HG03565 (cell line): ENCODE measurements around the gene PALD1.
A peak's percentile ranks its signal among the peaks of the same experiment; 100 is the strongest.

Source experiments
- ATAC-seq: cut with Tn5 transposase; IDR thresholded peaks from one replicate; pipeline ENCODE4 v1.9.1; 2021; ENCODE audit warnings: mild to moderate bottlenecking, moderate library complexity; ENCODE audit not compliant: unreplicated experiment

PALD1 gene

DNA sequence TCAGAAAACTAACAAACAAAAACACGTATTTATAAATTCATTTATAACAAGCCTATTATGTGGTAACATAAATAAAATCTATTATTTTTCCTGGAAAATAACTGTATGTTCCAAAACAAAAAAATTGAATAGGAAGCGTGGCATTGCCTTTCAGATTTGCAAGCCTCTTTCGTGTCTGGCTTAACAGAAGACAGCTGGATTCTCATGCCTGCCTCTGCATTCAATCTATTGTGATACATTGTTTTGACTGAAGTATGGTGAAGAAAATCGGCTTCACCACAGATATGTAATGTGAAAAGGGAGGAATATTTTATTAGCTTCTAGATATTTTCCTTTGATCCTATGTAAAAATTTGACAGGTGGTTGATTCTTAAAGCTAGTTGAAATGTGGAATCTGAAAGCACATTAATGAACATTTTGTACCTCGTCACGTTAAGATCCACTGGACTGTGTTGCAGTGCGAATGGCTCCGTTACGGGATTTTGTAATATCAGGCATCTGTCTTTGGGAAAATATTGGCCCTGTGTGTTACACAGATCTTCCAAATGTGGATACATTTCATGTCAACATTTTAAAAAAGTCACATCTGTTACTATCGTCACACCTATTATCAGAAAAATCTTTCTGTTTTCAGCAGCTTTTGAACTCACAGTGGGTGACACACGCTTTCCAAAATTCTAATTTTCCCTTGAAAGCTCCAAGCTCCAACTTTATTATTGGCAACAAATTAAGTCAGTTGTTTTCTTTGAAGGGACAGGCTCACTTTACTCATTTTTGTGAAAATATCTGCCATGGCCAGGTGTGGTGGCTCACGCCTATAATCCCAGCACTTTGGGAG is 26.2 kb downstream of the PALD1 start:
- ATAC-seq, result no peak

GRCh38 chr10:70505908-70506307 is 27.3 kb downstream of the PALD1 start:
- ATAC-seq, result no peak

GRCh38 chr10:70507966-70508365 is 29.4 kb downstream of the PALD1 start:
- ATAC-seq, result no peak

- no peak for ATAC-seq
Measured at GRCh38 chr10:70508912-70509756, 30.6 kb downstream of the PALD1 start.

DNA sequence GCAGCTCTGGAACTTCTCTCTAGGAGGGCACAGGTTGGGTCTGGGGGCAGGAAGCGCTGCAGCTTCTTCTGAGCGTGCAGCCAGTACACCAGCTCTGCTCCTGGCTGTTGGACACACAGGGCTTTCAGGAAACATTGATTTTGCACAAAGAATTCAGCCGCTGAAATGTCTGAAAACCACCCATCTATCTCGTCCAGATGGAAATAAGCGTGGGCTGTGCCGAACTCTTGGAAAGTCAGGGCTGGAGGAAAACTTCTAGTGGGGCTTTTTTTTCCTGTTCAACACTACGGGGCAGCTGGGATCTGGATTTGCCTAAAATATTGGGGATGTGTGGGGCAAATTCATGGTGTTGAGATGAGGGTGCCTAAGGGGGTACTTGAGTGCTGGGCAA is 31.2 kb downstream of the PALD1 start:
- no peak for ATAC-seq

GRCh38 chr10:70510453-70510852 is 31.9 kb downstream of the PALD1 start:
- ATAC-seq, result no peak

DNA sequence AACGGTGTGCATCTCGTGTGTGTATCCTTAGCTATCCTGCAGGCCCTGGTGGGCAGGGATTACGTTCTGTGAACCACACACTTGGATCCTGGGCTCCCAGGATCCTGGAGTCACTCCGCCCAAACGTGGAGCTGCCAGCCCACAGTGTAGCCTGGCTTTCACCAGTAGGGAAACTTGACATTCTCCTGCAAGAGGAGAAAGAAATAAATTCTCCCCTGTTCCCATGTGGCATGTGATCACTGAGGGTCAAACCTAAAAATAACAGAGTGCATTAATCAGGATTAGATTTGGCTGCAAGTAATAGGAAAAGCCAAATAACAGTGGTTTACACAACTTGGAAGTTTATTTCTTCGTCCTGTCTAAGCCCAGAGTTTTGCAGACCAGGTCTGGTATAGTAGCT is 32.3 kb downstream of the PALD1 start:
- ATAC-seq, result no peak

- no peak for ATAC-seq
Measured at GRCh38 chr10:70512149-70512639, 33.6 kb downstream of the PALD1 start.

DNA sequence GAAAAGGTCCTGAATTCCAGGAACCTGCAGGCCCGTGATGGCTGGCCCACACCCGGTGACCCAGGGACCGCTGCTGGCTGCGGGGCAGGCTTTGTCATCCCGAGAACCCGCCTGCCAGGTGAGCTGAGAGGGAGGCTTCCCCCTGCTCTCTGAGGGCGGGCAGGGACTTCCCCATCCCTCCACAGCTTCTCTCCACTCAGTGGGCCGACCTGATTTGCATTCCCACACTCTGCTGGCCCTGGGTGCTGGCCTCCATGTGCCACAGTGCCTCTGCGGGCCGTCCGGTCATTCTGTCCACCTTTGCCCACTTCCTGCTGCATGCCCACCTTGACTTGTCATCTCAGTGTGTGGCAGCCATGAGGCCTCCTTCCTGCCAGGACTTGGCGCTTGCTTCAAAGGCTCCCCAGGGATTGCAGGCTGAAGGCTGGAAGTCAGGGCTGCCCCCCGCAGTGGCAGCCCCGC is 35.3 kb downstream of the PALD1 start:
- peak; percentile 82 for ATAC-seq

GRCh38 chr10:70514591-70514990 is 36.0 kb downstream of the PALD1 start:
- no peak for ATAC-seq

DNA sequence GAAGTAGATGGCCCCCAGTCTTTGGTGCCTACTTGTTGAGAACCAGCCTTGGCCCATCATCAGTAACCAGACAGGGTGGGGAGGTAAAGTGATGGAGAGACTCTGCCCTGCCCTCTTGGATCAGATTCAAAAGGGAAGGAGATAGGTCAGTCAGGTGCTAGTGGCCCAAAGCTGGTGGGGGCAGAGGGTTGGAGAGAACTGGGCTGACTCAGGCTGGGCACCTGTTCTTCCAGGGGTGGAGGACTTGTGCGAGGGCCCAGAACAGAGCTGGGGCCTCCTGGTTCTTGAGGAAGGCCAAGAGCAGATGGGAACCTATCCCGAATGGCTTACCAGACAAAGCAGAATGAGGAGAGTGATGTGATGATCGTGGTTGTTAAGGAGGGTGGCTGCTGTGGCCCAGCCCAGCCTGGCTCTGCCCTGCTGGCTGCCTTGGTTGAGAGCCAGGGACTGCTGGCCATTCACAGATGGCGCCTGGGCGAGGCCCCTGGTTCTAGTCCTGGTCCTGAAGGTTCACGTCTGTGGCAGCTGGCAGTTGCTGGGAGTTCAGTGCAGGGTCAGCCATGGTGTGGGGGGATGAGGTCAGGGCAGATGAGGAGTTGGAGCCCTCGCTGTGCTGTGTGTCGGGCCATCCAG is 36.6 kb downstream of the PALD1 start:
- ATAC-seq, result no peak

DNA sequence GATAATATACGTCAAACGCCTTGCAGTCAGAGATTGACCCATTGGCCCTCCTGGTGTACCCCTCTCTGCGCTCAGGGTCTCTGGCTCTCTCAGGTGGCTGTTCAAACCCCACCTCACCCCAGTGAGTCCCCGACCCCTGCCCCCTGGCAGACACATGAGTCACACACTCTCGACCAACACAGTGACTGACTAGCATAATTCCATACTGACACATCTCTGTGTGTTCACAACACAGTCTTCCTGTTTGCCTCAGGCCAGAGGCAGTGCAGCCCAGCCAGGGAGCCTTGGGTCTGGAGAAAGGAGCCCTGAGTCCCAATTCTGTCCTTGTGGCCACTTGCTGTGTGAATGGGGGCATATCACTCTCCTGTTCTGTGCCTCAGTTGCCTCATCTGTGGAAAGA is 40.1 kb downstream of the PALD1 start:
- ATAC-seq, result no peak

DNA sequence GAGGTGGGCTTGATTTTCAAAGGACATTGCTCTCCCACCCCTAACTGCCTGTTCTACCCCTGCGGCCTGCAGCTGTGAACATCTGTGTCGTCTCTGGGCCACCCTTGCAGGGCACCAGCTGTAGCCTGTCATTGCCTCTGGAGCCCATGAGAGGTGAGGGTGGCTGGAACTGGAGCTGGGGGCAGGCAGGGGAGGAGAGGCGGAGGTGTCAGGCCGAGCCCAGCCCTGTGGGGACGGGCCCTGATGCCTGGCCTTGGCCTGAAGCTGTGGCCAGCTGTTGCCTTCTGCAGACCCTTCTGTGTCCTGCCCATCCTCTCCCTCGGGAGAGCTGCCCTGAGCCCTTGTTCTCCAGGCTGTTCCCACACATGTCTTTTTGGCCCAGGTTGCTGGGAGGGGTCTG is 44.5 kb downstream of the PALD1 start:
- no peak for ATAC-seq

DNA sequence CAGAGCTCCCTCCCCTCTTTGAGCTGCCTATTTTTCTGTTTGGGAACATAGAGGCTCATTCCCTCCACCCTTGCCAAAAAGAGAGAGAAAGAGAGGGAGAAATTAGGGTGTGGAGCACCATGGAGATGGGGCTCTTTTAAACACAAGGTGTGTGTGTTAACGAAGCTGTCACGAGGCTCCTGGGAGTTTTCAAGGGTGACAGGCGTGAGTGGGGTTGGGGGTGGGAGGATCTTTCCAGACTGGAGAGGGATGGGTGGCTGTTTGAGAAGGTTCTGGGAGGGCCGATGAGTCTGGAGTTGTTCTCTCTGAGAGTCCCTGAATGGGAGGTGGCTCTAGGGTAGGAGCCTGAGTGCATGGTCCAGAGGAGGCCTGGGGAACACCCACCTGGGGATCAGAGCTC is 45.0 kb downstream of the PALD1 start:
- ATAC-seq, result no peak

- no peak for ATAC-seq
Measured at GRCh38 chr10:70528314-70528713, 49.7 kb downstream of the PALD1 start.

GRCh38 chr10:70528741-70529362 is 50.3 kb downstream of the PALD1 start:
- no peak for ATAC-seq

DNA sequence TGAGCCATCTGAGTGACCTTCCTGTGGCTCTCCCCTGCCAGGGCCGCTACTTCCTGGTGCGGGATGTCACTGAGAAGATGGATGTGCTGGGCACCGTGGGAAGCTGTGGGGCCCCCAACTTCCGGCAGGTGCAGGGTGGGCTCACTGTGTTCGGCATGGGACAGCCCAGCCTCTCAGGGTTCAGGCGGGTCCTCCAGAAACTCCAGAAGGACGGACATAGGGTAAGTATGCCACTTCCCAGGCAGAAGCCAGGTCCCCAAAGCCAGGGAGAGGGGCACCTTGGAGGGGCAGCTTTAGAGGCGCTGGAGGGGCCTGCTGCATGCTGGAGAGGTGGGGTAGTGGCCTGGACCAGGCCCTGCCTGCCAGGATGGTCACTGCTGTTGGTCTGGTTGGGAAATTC is 51.3 kb downstream of the PALD1 start:
- ATAC-seq, result no peak

- ATAC-seq, result no peak
Measured at GRCh38 chr10:70530315-70530714, 51.7 kb downstream of the PALD1 start.

DNA sequence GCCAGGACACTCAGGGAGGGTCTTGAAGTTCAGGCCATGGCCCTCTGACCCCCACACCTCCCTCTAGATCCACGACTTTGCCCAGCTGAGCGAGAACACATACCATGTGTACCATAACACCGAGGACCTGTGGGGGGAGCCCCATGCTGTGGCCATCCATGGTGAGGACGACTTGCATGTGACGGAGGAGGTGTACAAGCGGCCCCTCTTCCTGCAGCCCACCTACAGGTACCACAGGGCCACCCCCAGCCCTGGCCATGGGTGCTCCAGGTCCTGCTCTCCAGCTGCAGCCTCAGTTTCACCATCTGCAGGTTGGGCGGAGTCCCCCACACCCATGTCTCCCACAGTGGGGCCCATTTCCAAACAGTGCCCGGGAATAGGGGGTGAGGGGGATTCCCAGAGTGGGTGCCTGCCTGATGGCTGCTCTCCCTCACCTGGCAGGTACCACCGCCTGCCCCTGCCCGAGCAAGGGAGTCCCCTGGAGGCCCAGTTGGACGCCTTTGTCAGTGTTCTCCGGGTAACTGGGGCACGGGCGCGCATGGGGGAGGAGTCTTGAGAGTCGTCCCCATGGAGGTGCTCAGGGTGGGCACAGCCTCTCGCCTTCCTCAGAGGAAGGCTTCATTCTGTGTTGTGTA is 54.1 kb downstream of the PALD1 start:
- no peak for ATAC-seq

- ATAC-seq, result no peak
Measured at GRCh38 chr10:70533189-70533558, 54.6 kb downstream of the PALD1 start.

- no peak for ATAC-seq
Measured at GRCh38 chr10:70534281-70534680, 55.7 kb downstream of the PALD1 start.
